MCF 10A (cell line): ENCODE results near the gene DHDH. TPM values are rescaled to one million over a fixed set of nuclear protein-coding genes. Genes with fewer than 3 reads are reported as not detected.
"Not testable (repeated sequence)": the region's sequence is repeated elsewhere in the genome, so short reads cannot be mapped to it uniquely, and the experiment has no call there.

Source experiments
- Bru-seq: library from RNA; stranded (reverse); fragments of 400-500 nt; gene quantifications from one replicate; lab custom pipeline; 2021; lab: Mats Ljungman, UMichigan
- BruChase-seq, 2 experiments: library from RNA; stranded (reverse); fragments of 400-500 nt; gene quantifications; one replicate each; lab custom pipeline; 2021; lab: Mats Ljungman, UMichigan
- BruUV-seq: library from RNA; stranded (reverse); fragments of 400-500 nt; replicated peaks from 2 replicates; lab custom pipeline; 2021; lab: Mats Ljungman, UMichigan
- CTCF ChIA-PET: fragments of 300-600 bp; sonication (Branson Sonifier 250); formaldehyde crosslinking; extraction: SDS; loops from one replicate; lab custom pipeline; 2021; ENCODE audit warnings: antibody characterized with exemption, inconsistent platforms; lab: Yijun Ruan, JAX
- POLR2A ChIA-PET: fragments of 300-600, 350-650 bp; sonication (Branson Sonifier 250); formaldehyde crosslinking; extraction: SDS; loops from one replicate; lab custom pipeline; 2020; ENCODE audit warnings: antibody characterized with exemption, inconsistent platforms; lab: Yijun Ruan, JAX
- DNase-seq: peaks from one replicate; pipeline ENCODE4 v3.0.0-alpha.2; 2018; ENCODE audit not compliant: unreplicated experiment
- H3K27ac Mint-ChIP-seq: one replicate; pipeline ENCODE4 v1.8.0; 2022; ENCODE audit warnings: mild to moderate bottlenecking, low read depth, mixed read lengths; ENCODE audit not compliant: unreplicated experiment
- H3K27me3 Mint-ChIP-seq: one replicate; pipeline ENCODE4 v1.8.0; 2022; ENCODE audit warnings: mixed read lengths; ENCODE audit not compliant: insufficient read depth, unreplicated experiment
- H3K36me3 Mint-ChIP-seq: one replicate; pipeline ENCODE4 v1.8.0; 2022; ENCODE audit warnings: mild to moderate bottlenecking, moderate library complexity, mixed read lengths; ENCODE audit not compliant: insufficient read depth, unreplicated experiment
- H3K4me1 Mint-ChIP-seq: one replicate; pipeline ENCODE4 v1.8.0; 2022; ENCODE audit warnings: mixed read lengths; ENCODE audit not compliant: insufficient read depth, unreplicated experiment
- H3K4me3 Mint-ChIP-seq: one replicate; pipeline ENCODE4 v1.8.0; 2022; ENCODE audit warnings: mild to moderate bottlenecking, moderate library complexity, mixed read lengths; ENCODE audit not compliant: unreplicated experiment
- H3K9me3 Mint-ChIP-seq: one replicate; pipeline ENCODE4 v1.8.0; 2022; ENCODE audit warnings: mixed read lengths; ENCODE audit not compliant: unreplicated experiment
- CTCF ChIP-seq: fragments of 200-600 bp; IDR thresholded peaks from one replicate; pipeline ENCODE4 v1.8.0; 2022; ENCODE audit warnings: antibody characterized with exemption, mild to moderate bottlenecking; ENCODE audit not compliant: unreplicated experiment
- intact Hi-C: fragments of 100-400 bp; cut with micrococcal nuclease; formaldehyde crosslinking; loops from 2 replicates; pipeline ENCODE4 v1.14.1; 2022
- long read RNA-seq: library from polyadenylated mRNA; stranded (forward); transcript quantifications from one replicate; pipeline ENCODE4 v2.0.0, GENCODE V29; 2022
- total RNA-seq: library from RNA; stranded (reverse); gene quantifications from 2 replicates; pipeline ENCODE4 v1.2.3, GENCODE V29; 2022

The DHDH gene
- total RNA-seq (not detected in 2 replicates), Bru-seq, nascent RNA (percentile 17 among the genes with signal in this experiment), BruChase-seq, experiment 1, labeled RNA remaining after a 6-hour chase (percentile 49 among the genes with signal in this experiment), BruChase-seq, experiment 2, labeled RNA remaining after a 2-hour chase (percentile 32 among the genes with signal in this experiment)
- long read RNA-seq, partial matches to known transcripts, result 0 of 1 reads
- long read RNA-seq, other reads (novel, unspliced or antisense), result 1 of 1 reads

GRCh38 chr19:48933382-48933932 is at the start of gene DHDH:
Gene DHDH (plus strand): TSS chr19:48933699. CDS start chr19:48933722, 23 bp downstream.
- Mint-ChIP-seq H3K9me3 (no peaks in the 10 kb centered on the region), H3K27ac (no peak within 1 kb of the TSS), H3K36me3 (no peaks in the 10 kb centered on the region), H3K4me3 (peak within 1 kb of the TSS; percentile 75), H3K4me1 (peaks cover 5% of the 10 kb centered on the region), H3K27me3 (no peaks in the 10 kb centered on the region)
- no TSS peak for BruUV-seq
- POLR2A ChIA-PET, result interaction anchor here (0.7 to 1.9 kb wide), 7 partner anchors 14 to 315 kb away, joined by 3 to 11 read pairs (median 5); partner anchors contain the start of genes FTL, GYS1, NUCB1 and PPP1R15A
- CTCF ChIA-PET, result interaction anchor here (0.8 to 1.8 kb wide), 3 partner anchors 14 to 146 kb away, joined by 4 to 10 read pairs (median 5); no protein-coding TSS in a partner anchor
- intact Hi-C loops, result no loop called here
- TF ChIP-seq CTCF, result no peak
- DNase-seq, result peak; percentile 90

- H3K9me3 Mint-ChIP-seq, result no peaks in the 10 kb centered on the region
- H3K27ac Mint-ChIP-seq, result no peak overlapping the region
- BruUV-seq, result no TSS peak
- H3K4me3 Mint-ChIP-seq, result no peak overlapping the region
- no peaks in the 10 kb centered on the region for H3K4me1 Mint-ChIP-seq
- H3K27me3 Mint-ChIP-seq, result no peaks in the 10 kb centered on the region
- H3K36me3 Mint-ChIP-seq, result peaks cover 37% of the 10 kb centered on the region
- no peak for TF ChIP-seq CTCF
- intact Hi-C loops, result no loop called here
- POLR2A ChIA-PET, result interaction anchor here (1.2 kb wide), 1 partner anchor 12 kb away, joined by 3 read pairs; no protein-coding TSS in a partner anchor
- no peak for DNase-seq
- CTCF ChIA-PET, result no interaction called here
These were observed 49.8 kb upstream of the DHDH start for GRCh38 chr19:48883726-48884125.

- POLR2A ChIA-PET, result interaction anchor here (1.4 kb wide), 1 partner anchor 16 kb away, joined by 5 read pairs; the partner anchor contains the start of gene PPP1R15A
- CTCF ChIA-PET, result interaction anchor here (0.6 kb wide), 2 partner anchors 71 to 300 kb away, joined by 3 read pairs; no protein-coding TSS in a partner anchor
- no peak overlapping the region for H3K4me3 Mint-ChIP-seq
- BruUV-seq, result no TSS peak
- H3K9me3 Mint-ChIP-seq, result no peaks in the 10 kb centered on the region
- H3K27me3 Mint-ChIP-seq, result no peaks in the 10 kb centered on the region
- DNase-seq, result no peak
- H3K36me3 Mint-ChIP-seq, result no peaks in the 10 kb centered on the region
- no peak for TF ChIP-seq CTCF
- no peak overlapping the region for H3K27ac Mint-ChIP-seq
- H3K4me1 Mint-ChIP-seq, result no peaks in the 10 kb centered on the region
- intact Hi-C loops, result no loop called here
These were observed 45.5 kb upstream of the DHDH start for GRCh38 chr19:48887861-48888612.

GRCh38 chr19:48889496-48889895 is 44.0 kb upstream of the DHDH start:
- H3K9me3 Mint-ChIP-seq, H3K27me3 Mint-ChIP-seq, BruUV-seq, H3K4me3 Mint-ChIP-seq, CTCF ChIA-PET, H3K27ac Mint-ChIP-seq, intact Hi-C loops, H3K4me1 Mint-ChIP-seq, DNase-seq, H3K36me3 Mint-ChIP-seq: not testable (repeated sequence)
- POLR2A ChIA-PET, result interaction anchor here (1.4 kb wide), 1 partner anchor 17 kb away, joined by 5 read pairs; the partner anchor contains the start of gene PPP1R15A
